Measurements from ENCODE around the gene FASTK.

The FASTK gene, protein sequence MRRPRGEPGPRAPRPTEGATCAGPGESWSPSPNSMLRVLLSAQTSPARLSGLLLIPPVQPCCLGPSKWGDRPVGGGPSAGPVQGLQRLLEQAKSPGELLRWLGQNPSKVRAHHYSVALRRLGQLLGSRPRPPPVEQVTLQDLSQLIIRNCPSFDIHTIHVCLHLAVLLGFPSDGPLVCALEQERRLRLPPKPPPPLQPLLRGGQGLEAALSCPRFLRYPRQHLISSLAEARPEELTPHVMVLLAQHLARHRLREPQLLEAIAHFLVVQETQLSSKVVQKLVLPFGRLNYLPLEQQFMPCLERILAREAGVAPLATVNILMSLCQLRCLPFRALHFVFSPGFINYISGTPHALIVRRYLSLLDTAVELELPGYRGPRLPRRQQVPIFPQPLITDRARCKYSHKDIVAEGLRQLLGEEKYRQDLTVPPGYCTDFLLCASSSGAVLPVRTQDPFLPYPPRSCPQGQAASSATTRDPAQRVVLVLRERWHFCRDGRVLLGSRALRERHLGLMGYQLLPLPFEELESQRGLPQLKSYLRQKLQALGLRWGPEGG

DNA sequence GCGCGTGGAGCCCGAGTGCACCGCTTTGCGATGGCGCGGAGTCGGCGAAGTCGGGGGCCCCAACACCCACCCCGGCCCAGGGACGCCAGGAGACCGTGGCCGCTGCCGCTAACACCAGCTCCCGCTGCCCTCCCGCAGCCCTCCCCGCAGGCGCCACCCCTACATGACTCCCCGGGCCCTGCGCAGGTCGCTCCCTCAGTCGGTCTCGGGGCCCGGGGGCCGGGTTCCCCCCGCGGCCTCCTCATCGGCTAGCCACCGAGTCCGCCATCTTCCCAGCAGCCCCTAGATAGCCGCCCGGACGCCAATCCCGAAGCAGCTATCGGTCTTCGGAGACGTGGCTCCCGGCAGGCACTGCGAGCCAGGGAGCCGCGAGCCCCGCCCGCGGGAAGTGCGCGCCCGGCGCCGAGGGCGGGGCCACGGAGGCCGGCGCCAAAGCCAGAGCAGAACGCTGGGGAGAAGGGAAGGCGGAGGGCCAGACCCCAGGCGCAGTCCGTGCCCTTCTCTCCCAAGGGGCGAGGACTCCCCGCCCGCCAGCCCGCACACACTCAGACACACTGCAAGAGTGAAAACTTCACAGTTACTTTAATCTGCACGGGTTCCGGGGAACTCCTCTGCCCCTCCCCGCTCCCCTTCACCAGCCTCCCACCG, at the start of gene FASTK:
Gene FASTK, minus strand, starts transcription at position 288 of the 648 bp plus-strand sequence. Its CDS starts 43 bp downstream, at position 245.
- peak; percentile 67 for DNase-seq (ENCODE audit: low read depth)
- peak within 1 kb of the TSS; percentile 87 for H3K4me3 ChIP-seq (ENCODE audit: low read depth, low read length)

DNA sequence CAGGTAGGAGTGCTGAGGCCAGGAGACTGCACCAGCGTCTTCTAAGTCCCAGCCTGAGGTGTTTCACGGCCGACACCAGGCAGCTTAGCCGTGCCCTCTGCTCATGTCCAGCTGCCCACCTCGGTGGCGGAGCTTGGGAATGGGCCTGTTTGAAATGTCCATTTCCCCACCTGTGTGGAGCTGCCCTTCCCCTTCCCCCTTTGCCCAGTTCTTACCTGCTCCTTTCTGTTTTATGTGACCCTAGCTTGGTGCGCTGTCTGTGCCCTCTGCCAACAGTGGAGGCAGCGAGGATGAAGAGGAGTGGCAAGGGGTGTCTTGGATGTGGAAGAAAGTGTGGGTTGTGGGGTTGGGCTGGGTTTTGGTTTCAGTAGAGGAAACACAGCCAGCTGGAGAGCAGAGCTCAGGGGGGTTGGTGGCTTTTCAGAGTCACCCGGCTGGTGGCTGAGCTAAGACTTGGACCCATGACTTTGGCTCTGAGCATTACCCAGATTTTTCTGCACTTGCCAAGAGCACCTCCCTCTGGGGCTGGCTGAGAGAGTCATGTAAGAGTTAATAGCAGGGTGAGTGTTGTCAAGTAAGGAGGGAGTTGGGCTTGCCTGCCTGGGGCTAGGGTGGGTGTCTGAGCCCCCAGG, 49.5 kb upstream of the FASTK start:
- no peak overlapping the region for H3K4me3 ChIP-seq (ENCODE audit: low read depth, low read length)
- DNase-seq (ENCODE audit: low read depth), result no peak

GRCh38 chr7:151129117-151129959, 48.7 kb upstream of the FASTK start:
- DNase-seq (ENCODE audit: low read depth), result no peak
- no peak overlapping the region for H3K4me3 ChIP-seq (ENCODE audit: low read depth, low read length)

DNA sequence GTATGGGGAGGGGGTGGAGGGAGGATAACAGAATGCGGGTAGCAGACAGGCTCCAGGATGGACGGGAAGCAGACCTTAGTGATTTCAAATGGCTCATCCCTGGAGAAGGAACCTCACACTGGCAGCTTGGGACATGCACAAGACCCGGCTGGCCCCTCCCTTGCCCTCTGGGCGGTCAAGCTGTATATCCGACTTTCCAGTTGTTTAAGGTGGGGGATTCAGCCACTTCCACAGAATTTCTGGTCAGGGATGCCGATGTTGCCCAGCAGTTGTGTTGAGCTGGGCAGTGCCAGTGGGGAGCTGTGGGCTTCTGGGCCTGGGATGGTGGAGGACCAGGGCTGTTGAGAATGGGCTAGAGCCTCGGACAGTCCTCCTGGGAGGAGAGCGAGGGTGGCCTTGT, 48.1 kb upstream of the FASTK start:
- no peak for DNase-seq (ENCODE audit: low read depth)
- H3K4me3 ChIP-seq (ENCODE audit: low read depth, low read length), result no peak overlapping the region

GRCh38 chr7:151128144-151128543, 47.5 kb upstream of the FASTK start:
- no peak overlapping the region for H3K4me3 ChIP-seq (ENCODE audit: low read depth, low read length)
- no peak for DNase-seq (ENCODE audit: low read depth)

GRCh38 chr7:151126491-151127137, 46.0 kb upstream of the FASTK start:
- no peak for DNase-seq (ENCODE audit: low read depth)
- H3K4me3 ChIP-seq (ENCODE audit: low read depth, low read length), result no peak overlapping the region

- peak overlapping the region; percentile 22 for H3K4me3 ChIP-seq (ENCODE audit: low read depth, low read length)
- no peak for DNase-seq (ENCODE audit: low read depth)
These were observed 45.4 kb upstream of the FASTK start for GRCh38 chr7:151125846-151126481.

- H3K4me3 ChIP-seq (ENCODE audit: low read depth, low read length), result peak overlapping the region; percentile 22
- DNase-seq (ENCODE audit: low read depth), result no peak
These were observed 44.8 kb upstream of the FASTK start for GRCh38 chr7:151125470-151125845.

- no peak for DNase-seq (ENCODE audit: low read depth)
These were observed 44.3 kb upstream of the FASTK start for GRCh38 chr7:151124899-151125399.

DNA sequence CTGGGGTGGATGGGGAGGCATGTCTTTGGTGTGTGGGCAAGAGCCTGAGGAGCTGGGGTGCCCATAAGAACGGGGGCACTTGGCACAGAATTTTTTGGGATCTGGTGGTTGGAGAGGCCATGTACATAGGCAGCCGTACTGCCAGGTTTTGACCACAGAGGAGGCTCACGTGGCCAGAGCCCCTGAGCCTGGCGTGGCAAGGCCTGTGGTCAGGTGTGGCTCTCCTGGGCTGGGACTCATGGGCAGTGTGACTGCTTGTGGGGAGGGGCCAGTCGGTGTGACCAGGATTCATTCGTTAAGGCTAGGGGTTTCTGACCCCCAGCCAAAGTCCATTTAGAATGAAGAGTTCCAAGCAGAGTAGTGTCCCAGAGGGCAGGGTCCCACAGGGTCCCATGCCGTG, 43.9 kb upstream of the FASTK start:
- no peak for DNase-seq (ENCODE audit: low read depth)
- no peak overlapping the region for H3K4me3 ChIP-seq (ENCODE audit: low read depth, low read length)

More at GRCh38 chr7:151124899-151125399, 44.3 kb upstream of the FASTK start:
- H3K4me3 ChIP-seq (ENCODE audit: low read depth, low read length), result no peak overlapping the region

GRCh38 chr7:151123822-151124464, 43.3 kb upstream of the FASTK start:
- peak; percentile 27 for DNase-seq (ENCODE audit: low read depth)
- no peak overlapping the region for H3K4me3 ChIP-seq (ENCODE audit: low read depth, low read length)

- H3K4me3 ChIP-seq (ENCODE audit: low read depth, low read length), result no peak overlapping the region
- no peak for DNase-seq (ENCODE audit: low read depth)
These were observed 42.7 kb upstream of the FASTK start for GRCh38 chr7:151123158-151123821.

DNA sequence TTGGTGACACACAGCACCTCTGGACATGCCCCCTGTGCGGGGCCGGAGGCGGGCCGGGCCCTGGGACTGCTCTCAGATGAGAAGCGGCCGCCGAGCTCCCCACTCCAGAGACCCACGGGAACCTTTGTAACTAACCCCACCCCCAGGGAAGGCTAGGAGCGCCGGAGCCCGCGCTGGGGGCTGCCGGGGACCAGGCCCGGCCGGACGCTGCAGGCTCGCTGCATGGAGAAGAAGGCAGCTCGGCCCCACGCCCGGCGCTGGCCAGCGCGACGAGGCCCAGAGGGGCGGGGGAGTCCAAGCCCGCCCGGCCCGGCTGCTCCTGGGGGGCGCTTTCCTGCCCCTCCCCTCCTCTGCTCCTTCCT, 42.2 kb upstream of the FASTK start:
- H3K4me3 ChIP-seq (ENCODE audit: low read depth, low read length), result no peak overlapping the region
- no peak for DNase-seq (ENCODE audit: low read depth)

GRCh38 chr7:151122276-151122675, 41.7 kb upstream of the FASTK start:
- DNase-seq (ENCODE audit: low read depth), result no peak
- no peak overlapping the region for H3K4me3 ChIP-seq (ENCODE audit: low read depth, low read length)

DNA sequence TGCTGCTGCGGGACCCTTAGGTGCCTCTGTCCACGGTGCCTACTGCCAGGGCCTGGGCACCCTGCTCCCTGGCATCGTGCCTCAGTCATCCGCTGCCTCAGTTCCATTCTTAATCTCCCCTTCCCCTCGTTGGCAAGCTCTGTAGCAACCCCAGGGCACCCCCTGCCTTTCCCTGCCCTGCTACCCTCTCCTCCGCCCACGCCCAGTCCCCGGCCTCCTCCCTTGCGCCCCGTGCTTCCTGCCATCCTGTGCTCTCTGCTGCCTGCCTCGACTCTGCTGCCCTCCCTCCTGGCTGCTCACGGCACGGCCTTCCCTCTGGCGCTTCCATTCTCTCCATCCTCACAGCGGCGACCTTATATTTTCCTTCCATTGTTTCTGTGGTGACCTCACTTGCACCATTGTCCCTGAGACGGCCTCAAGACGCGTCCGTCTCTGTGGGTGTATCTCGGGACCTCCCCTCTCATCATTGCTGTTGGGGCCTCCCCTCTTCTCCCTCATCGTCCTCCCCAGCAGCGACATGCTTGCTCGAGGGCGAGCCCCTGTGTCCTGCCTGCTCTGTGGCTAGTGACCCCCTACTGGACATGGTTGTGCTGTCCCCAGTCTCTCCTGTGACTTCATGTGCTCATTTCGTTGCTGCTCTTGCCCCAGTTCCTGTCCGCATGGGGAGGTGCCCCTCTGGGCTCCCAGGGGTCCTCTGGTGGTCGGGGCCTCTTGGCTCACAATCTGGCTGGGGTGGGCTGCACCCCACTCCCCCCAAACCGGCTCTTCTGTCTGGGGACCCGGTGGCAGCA, 41.0 kb upstream of the FASTK start:
- DNase-seq (ENCODE audit: low read depth), result no peak
- H3K4me3 ChIP-seq (ENCODE audit: low read depth, low read length), result no peak overlapping the region

- no peak for DNase-seq (ENCODE audit: low read depth)
- H3K4me3 ChIP-seq (ENCODE audit: low read depth, low read length), result no peak overlapping the region
These were observed 40.3 kb upstream of the FASTK start for GRCh38 chr7:151120896-151121295.

GRCh38 chr7:151119902-151120301, 39.3 kb upstream of the FASTK start:
- DNase-seq (ENCODE audit: low read depth), result no peak
- H3K4me3 ChIP-seq (ENCODE audit: low read depth, low read length), result no peak overlapping the region
